Sigmoid colon (tissue), 4 donors: Measurements from ENCODE around the gene PWP2.
"Not testable (repeated sequence)": the region's sequence is repeated elsewhere in the genome, so short reads cannot be mapped to it uniquely, and the experiment has no call there.

Source experiments
- POLR2A ChIP-seq, 2 donors: fragments of 450-650 bp; IDR thresholded peaks; one replicate each; pipeline ENCODE4 v1.6.1; 2016; ENCODE audit warnings: antibody characterized with exemption in 2 of 2, mild to moderate bottlenecking in 2 of 2, moderate library complexity in 2 of 2
- POLR2AphosphoS5 ChIP-seq, 4 donors: sonication (generic); formaldehyde crosslinking; IDR thresholded peaks; one replicate each; pipeline ENCODE4 v1.6.1; 2017; ENCODE audit warnings: antibody characterized with exemption in 4 of 4
- TF ChIP-seq, protein P1 (sequence below), 4 experiments: fragments of 450-650 bp in 3 of 4; fragments of 200-600 bp in 1 of 4; IDR thresholded peaks; one replicate each; pipeline ENCODE4 v1.5.1; 2016 to 2019; ENCODE audit warnings: antibody characterized with exemption in 4 of 4, mild to moderate bottlenecking in 3 of 4, moderate library complexity in 2 of 4

DNA sequence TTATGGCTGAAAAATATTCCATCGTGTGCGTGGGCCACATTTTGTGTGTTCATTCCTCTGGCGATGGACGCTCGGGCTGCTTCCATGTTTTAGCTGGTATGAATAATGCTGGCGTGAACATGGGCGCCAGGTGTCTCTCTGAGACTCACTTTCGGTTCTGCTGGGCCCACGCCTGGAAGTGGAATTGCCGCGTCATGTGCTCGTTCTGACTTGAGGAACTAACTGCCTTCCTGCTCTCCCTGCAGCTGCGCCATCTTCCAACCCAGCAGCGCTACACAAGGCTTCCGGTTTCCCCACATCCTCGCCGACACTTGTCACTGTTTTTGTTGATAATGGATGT, 46.7 kb downstream of the PWP2 start:
- TF ChIP-seq, protein P1, sequence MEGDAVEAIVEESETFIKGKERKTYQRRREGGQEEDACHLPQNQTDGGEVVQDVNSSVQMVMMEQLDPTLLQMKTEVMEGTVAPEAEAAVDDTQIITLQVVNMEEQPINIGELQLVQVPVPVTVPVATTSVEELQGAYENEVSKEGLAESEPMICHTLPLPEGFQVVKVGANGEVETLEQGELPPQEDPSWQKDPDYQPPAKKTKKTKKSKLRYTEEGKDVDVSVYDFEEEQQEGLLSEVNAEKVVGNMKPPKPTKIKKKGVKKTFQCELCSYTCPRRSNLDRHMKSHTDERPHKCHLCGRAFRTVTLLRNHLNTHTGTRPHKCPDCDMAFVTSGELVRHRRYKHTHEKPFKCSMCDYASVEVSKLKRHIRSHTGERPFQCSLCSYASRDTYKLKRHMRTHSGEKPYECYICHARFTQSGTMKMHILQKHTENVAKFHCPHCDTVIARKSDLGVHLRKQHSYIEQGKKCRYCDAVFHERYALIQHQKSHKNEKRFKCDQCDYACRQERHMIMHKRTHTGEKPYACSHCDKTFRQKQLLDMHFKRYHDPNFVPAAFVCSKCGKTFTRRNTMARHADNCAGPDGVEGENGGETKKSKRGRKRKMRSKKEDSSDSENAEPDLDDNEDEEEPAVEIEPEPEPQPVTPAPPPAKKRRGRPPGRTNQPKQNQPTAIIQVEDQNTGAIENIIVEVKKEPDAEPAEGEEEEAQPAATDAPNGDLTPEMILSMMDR (IDR thresholded peaks at IDR 0.05): not testable (repeated sequence)
- TF ChIP-seq POLR2A, POLR2AphosphoS5 (IDR thresholded peaks at IDR 0.05): not testable (repeated sequence)
